IMR-90 (cell line): ENCODE measurements around the gene CDK5R1. TPM values are rescaled to one million over a fixed set of nuclear protein-coding genes. Genes with fewer than 3 reads are reported as not detected.

Experiments
- ATAC-seq: fragments of 200-7000 bp; cut with Tn5 transposase; 2 replicates; pipeline ENCODE4 v1.9.1; 2020; ENCODE audit warnings: low read depth, mild to moderate bottlenecking, moderate library complexity
- BruUV-seq: library from RNA; stranded (reverse); fragments of 400-500 nt; replicated peaks from 2 replicates; lab custom pipeline; 2021; lab: Mats Ljungman, UMichigan
- CTCF ChIA-PET: fragments of 300-600 bp; formaldehyde crosslinking; extraction: SDS; loops from one replicate; lab custom pipeline; 2021; ENCODE audit warnings: antibody characterized with exemption; lab: Yijun Ruan, JAX
- POLR2A ChIA-PET: fragments of 300-600 bp; sonication (Branson Sonifier 250); formaldehyde crosslinking; loops from one replicate; lab custom pipeline; 2022; ENCODE audit warnings: antibody characterized with exemption; ENCODE audit not compliant: unreplicated experiment; lab: Charles Lee
- DNase-seq: peaks from one replicate; pipeline ENCODE4 v3.0.0; 2013
- H2AFZ ChIP-seq: replicated peaks from 2 replicates; pipeline ENCODE3; 2013; ENCODE audit warnings: low read length, mild to moderate bottlenecking; ENCODE audit not compliant: poor library complexity
- H2AK5ac ChIP-seq: 2 replicates; pipeline ENCODE4 v1.6.1; 2013; ENCODE audit warnings: low read depth, low read length, inconsistent platforms
- H2AK9ac ChIP-seq: replicated peaks from 2 replicates; pipeline ENCODE3; 2013; ENCODE audit warnings: mild to moderate bottlenecking, low read depth, low read length, moderate library complexity; ENCODE audit not compliant: poor library complexity
- H2BK120ac ChIP-seq: 2 replicates; pipeline ENCODE4 v1.6.1; 2013; ENCODE audit warnings: low read depth, low read length, inconsistent platforms
- H2BK15ac ChIP-seq: 3 replicates; pipeline ENCODE4 v1.6.1; 2013; ENCODE audit warnings: low read depth, low read length, inconsistent platforms
- H2BK20ac ChIP-seq: 2 replicates; pipeline ENCODE4 v1.6.1; 2013; ENCODE audit warnings: low read depth, mild to moderate bottlenecking, inconsistent platforms, low read length, moderate library complexity
- H2BK5ac ChIP-seq: 2 replicates; pipeline ENCODE4 v1.6.1; 2013; ENCODE audit warnings: mild to moderate bottlenecking, low read depth, low read length, inconsistent platforms; ENCODE audit not compliant: poor library complexity, severe bottlenecking
- H3K14ac ChIP-seq: replicated peaks from 2 replicates; pipeline ENCODE4 v1.6.1; 2013; ENCODE audit warnings: low read depth, low read length, inconsistent platforms
- H3K18ac ChIP-seq: 2 replicates; pipeline ENCODE4 v1.6.1; 2013; ENCODE audit warnings: low read depth, low read length, control low read depth
- H3K23ac ChIP-seq: 2 replicates; pipeline ENCODE4 v1.6.1; 2013; ENCODE audit warnings: low read depth, low read length, inconsistent platforms
- H3K27ac ChIP-seq: 2 replicates; pipeline ENCODE4 v1.5.1; 2013; ENCODE audit warnings: mild to moderate bottlenecking, control low read depth, low read length; ENCODE audit not compliant: insufficient read depth
- H3K27me3 ChIP-seq: 2 replicates; pipeline ENCODE4 v1.6.1; 2013; ENCODE audit warnings: low read length; ENCODE audit not compliant: control insufficient read depth, insufficient read depth
- H3K36me3 ChIP-seq: 2 replicates; pipeline ENCODE4 v1.6.1; 2013; ENCODE audit warnings: low read length, mixed read lengths; ENCODE audit not compliant: control insufficient read depth, insufficient read depth
- H3K4ac ChIP-seq: 2 replicates; pipeline ENCODE4 v1.6.1; 2013; ENCODE audit warnings: low read depth, low read length, inconsistent platforms
- H3K4me1 ChIP-seq: 2 replicates; pipeline ENCODE4 v1.6.1; 2013; ENCODE audit warnings: low read length, mixed read lengths; ENCODE audit not compliant: control insufficient read depth, insufficient read depth
- H3K4me2 ChIP-seq: 2 replicates; pipeline ENCODE4 v1.6.1; 2013; ENCODE audit warnings: low read depth, mild to moderate bottlenecking, control low read depth, low read length, moderate library complexity
- H3K4me3 ChIP-seq: 2 replicates; pipeline ENCODE4 v1.5.1; 2013; ENCODE audit warnings: low read depth, mild to moderate bottlenecking, control low read depth, low read length, moderate library complexity; ENCODE audit not compliant: insufficient read depth
- H3K56ac ChIP-seq: 2 replicates; pipeline ENCODE4 v1.6.1; 2013; ENCODE audit warnings: low read length, inconsistent platforms; ENCODE audit not compliant: insufficient read depth; ENCODE audit errors: extremely low read depth
- H3K79me1 ChIP-seq, 2 experiments: 2 replicates each; pipeline ENCODE4 v1.6.1; 2013; ENCODE audit warnings: low read length in 2 of 2, inconsistent platforms in 1 of 2, low read depth in 1 of 2
- H3K9ac ChIP-seq: 2 replicates; pipeline ENCODE4 v1.6.1; 2013; ENCODE audit warnings: low read depth, low read length, control low read depth
- H3K9me1 ChIP-seq: 2 replicates; pipeline ENCODE4 v1.6.1; 2013; ENCODE audit warnings: low read length, inconsistent platforms; ENCODE audit not compliant: insufficient read depth
- H3K9me3 ChIP-seq: 2 replicates; pipeline ENCODE4 v1.6.1; 2013; ENCODE audit warnings: low read length; ENCODE audit not compliant: control insufficient read depth, insufficient read depth
- H4K20me1 ChIP-seq: 2 replicates; pipeline ENCODE4 v1.6.1; 2013; ENCODE audit warnings: low read length, inconsistent platforms; ENCODE audit not compliant: insufficient read depth
- H4K5ac ChIP-seq: 2 replicates; pipeline ENCODE4 v1.6.1; 2013; ENCODE audit warnings: mild to moderate bottlenecking, low read depth, low read length, control low read depth
- H4K8ac ChIP-seq, 2 experiments: 2 replicates each; pipeline ENCODE4 v1.6.1; 2013; ENCODE audit warnings: low read depth in 2 of 2, low read length in 2 of 2, control low read depth in 1 of 2, inconsistent platforms in 1 of 2
- H4K91ac ChIP-seq: 2 replicates; pipeline ENCODE4 v1.6.1; 2013; ENCODE audit warnings: low read depth, low read length, inconsistent platforms; ENCODE audit not compliant: insufficient read depth
- FOS ChIP-seq: fragments of 150-350 bp; IDR thresholded peaks from 2 replicates; pipeline ENCODE4 v1.6.1; 2016; ENCODE audit warnings: low read depth, low read length
- MXI1 ChIP-seq: IDR thresholded peaks from 2 replicates; pipeline ENCODE4 v1.6.1; 2012; ENCODE audit warnings: low read depth, mild to moderate bottlenecking, low read length, moderate library complexity, borderline replicate concordance
- RAD21 ChIP-seq: IDR thresholded peaks from 2 replicates; pipeline ENCODE4 v1.6.1; 2012; ENCODE audit warnings: low read length, improper control_type of control experiment
- WGBS, 2 experiments: methylation state at CpG; one replicate each; pipeline versions ENCODE4 v1.1.5 to v1.1.7; 2013; ENCODE audit warnings: missing lambda C conversion rate in 2 of 2; ENCODE audit not compliant: insufficient read length in 1 of 2; ENCODE audit errors: extremely low coverage in 2 of 2; 5-methylcytosine and 5-hydroxymethylcytosine counted together
- dilution Hi-C: fragments of 300-500 bp; cut with HindIII; formaldehyde crosslinking; loops from one replicate; pipeline ENCODE4 v1.14.3; 2018; ENCODE audit warnings: low sequenced_read_pairs; ENCODE audit not compliant: unreplicated experiment
- in situ Hi-C: fragments of 300-500 bp; cut with MboI; formaldehyde crosslinking; loops from 3 replicates; pipeline ENCODE4 v1.14.3; 2019; ENCODE audit warnings: low sequenced_read_pairs, inconsistent platforms, mixed read lengths
- intact Hi-C: fragments of 100-400 bp; cut with micrococcal nuclease; formaldehyde crosslinking; loops from 2 replicates; pipeline ENCODE4 v1.10.0; 2022
- polyA plus RNA-seq, 3 experiments: library from polyadenylated mRNA; depleted of rRNA; stranded (reverse); fragments of >200 nt; gene quantifications; 2 replicates each; pipeline ENCODE4 v1.2.3, GENCODE V29; 2012; ENCODE audit warnings: low replicate concordance in 1 of 3
- total RNA-seq: library from RNA; depleted of rRNA; stranded (reverse); fragments of >200 nt; gene quantifications from 2 replicates; pipeline ENCODE4 v1.2.3, GENCODE V29; 2012

The CDK5R1 gene
- total and polyA plus RNA-seq, 2 of the 4 experiments (the other 2 are of a cell fraction): 0.36 to 0.74 TPM

GRCh38 chr17:32512328-32512727, 25.5 kb downstream of the CDK5R1 start:
- BruUV-seq: no TSS peak
- Histone ChIP-seq H2AFZ (no peak overlapping the region), H3K79me1 (no peaks in the 10 kb centered on the region), H3K4me3 (no peak overlapping the region), H3K9me1 (no peaks in the 10 kb centered on the region; the same call in 1 of the 2 replicates), H3K4me1 (no peaks in the 10 kb centered on the region), H4K20me1 (no peaks in the 10 kb centered on the region), H4K8ac (no peak overlapping the region), H3K14ac (no peak overlapping the region), H2BK5ac (no peak overlapping the region), H2AK9ac (no peak overlapping the region), H3K23ac (no peak overlapping the region), H4K5ac (no peak overlapping the region), H3K9me3 (no peaks in the 10 kb centered on the region), H3K9ac (no peak overlapping the region), H2BK15ac (no peak overlapping the region), H2BK120ac (no peak overlapping the region), H4K91ac (no peak overlapping the region), H2AK5ac (no peak overlapping the region), H3K18ac (no peak overlapping the region), H2BK20ac (no peak overlapping the region), H3K27me3 (peaks cover 19% of the 10 kb centered on the region), H3K4me2 (no peak overlapping the region), H3K56ac (no peak overlapping the region), H3K27ac (no peak overlapping the region), H3K36me3 (no peaks in the 10 kb centered on the region), H3K4ac (no peak overlapping the region)
- DNase-seq (no peak), ATAC-seq (no peak)
- in situ Hi-C loops (no loop called here), dilution Hi-C loops (no loop called here), intact Hi-C loops (no loop called here)
- TF ChIP-seq RAD21 (no peak), MXI1 (no peak), FOS (no peak)
- 60% methylated on average over 1 of the region's 2 CpGs; no CpG with 5 or more reads in 1 of the 2 experiments for WGBS, 2 experiments
- POLR2A ChIA-PET: no interaction called here
- CTCF ChIA-PET: interaction anchor here (0.6 kb wide), 1 partner anchor 36 kb away, joined by 5 read pairs; no protein-coding TSS in a partner anchor
